Mesenchymal stem cell (in vitro differentiated cells and primary cell): Measurements from ENCODE around the gene TOM1L2.

Experiments used
- DNase-seq: peaks from one replicate; pipeline ENCODE4 v3.0.0-alpha.2; 2013
- H2AFZ ChIP-seq: one replicate; pipeline ENCODE4 v1.6.1; 2013; ENCODE audit warnings: low read depth, mild to moderate bottlenecking, control low read depth, inconsistent platforms, low read length, moderate library complexity
- H2AK5ac ChIP-seq: 2 replicates; pipeline ENCODE4 v1.6.1; 2013; ENCODE audit warnings: low read length, moderate library complexity, mild to moderate bottlenecking, inconsistent platforms; ENCODE audit not compliant: severe bottlenecking
- H2BK120ac ChIP-seq: one replicate; pipeline ENCODE4 v1.6.1; 2013; ENCODE audit warnings: low read depth, mild to moderate bottlenecking, inconsistent platforms, low read length, moderate library complexity
- H2BK12ac ChIP-seq, 2 experiments: one replicate each; pipeline ENCODE4 v1.6.1; 2013; ENCODE audit warnings: inconsistent platforms in 2 of 2, low read length in 2 of 2, mild to moderate bottlenecking in 2 of 2, moderate library complexity in 2 of 2, control low read depth in 1 of 2
- H2BK15ac ChIP-seq: one replicate; pipeline ENCODE4 v1.6.1; 2013; ENCODE audit warnings: mild to moderate bottlenecking, low read depth, inconsistent platforms; ENCODE audit not compliant: poor library complexity, severe bottlenecking
- H2BK5ac ChIP-seq: 2 replicates; pipeline ENCODE4 v1.6.1; 2013; ENCODE audit warnings: low read depth, mild to moderate bottlenecking, low read length, control low read depth, inconsistent platforms; ENCODE audit not compliant: poor library complexity, severe bottlenecking
- H3K14ac ChIP-seq, 2 experiments: one replicate each; pipeline ENCODE4 v1.6.1; 2013; ENCODE audit warnings: inconsistent platforms in 2 of 2, low read length in 2 of 2, control low read depth in 1 of 2, mild to moderate bottlenecking in 1 of 2, moderate library complexity in 1 of 2
- H3K18ac ChIP-seq, 2 experiments: one replicate each; pipeline ENCODE4 v1.6.1; 2013; ENCODE audit warnings: inconsistent platforms in 2 of 2, low read length in 2 of 2, control low read depth in 1 of 2, low read depth in 1 of 2, mild to moderate bottlenecking in 1 of 2
- H3K23ac ChIP-seq, 2 experiments: one replicate each; pipeline ENCODE4 v1.6.1; 2013; ENCODE audit warnings: inconsistent platforms in 2 of 2, low read length in 2 of 2, mild to moderate bottlenecking in 2 of 2, moderate library complexity in 2 of 2, control low read depth in 1 of 2
- H3K27ac ChIP-seq: 2 replicates; pipeline ENCODE4 v1.5.1; 2013; ENCODE audit warnings: mild to moderate bottlenecking, moderate library complexity, low read length, control low read depth, inconsistent platforms; ENCODE audit not compliant: poor library complexity, severe bottlenecking
- H3K27me3 ChIP-seq, 2 experiments: 2 replicates each; pipeline versions ENCODE4 v1.6.1 to v1.7.0; 2013; ENCODE audit warnings: low read length in 2 of 2, mild to moderate bottlenecking in 2 of 2, moderate library complexity in 2 of 2, control low read depth in 1 of 2, inconsistent platforms in 1 of 2; ENCODE audit not compliant: control insufficient read depth in 1 of 2, insufficient read depth in 1 of 2
- H3K36me3 ChIP-seq, 2 experiments: 2 replicates each; pipeline versions ENCODE4 v1.6.1 to v1.7.0; 2013; ENCODE audit warnings: low read length in 2 of 2, control low read depth in 1 of 2, inconsistent platforms in 1 of 2, low read depth in 1 of 2, mild to moderate bottlenecking in 1 of 2; ENCODE audit not compliant: insufficient read depth in 2 of 2, control insufficient read depth in 1 of 2
- H3K4ac ChIP-seq, 2 experiments: one replicate each; pipeline ENCODE4 v1.6.1; 2013; ENCODE audit warnings: inconsistent platforms in 2 of 2, low read length in 2 of 2, mild to moderate bottlenecking in 2 of 2, moderate library complexity in 2 of 2, control low read depth in 1 of 2, low read depth in 1 of 2
- H3K4me1 ChIP-seq: 2 replicates; pipeline ENCODE4 v1.6.1; 2013; ENCODE audit warnings: low read depth, low read length, control low read depth; ENCODE audit not compliant: control insufficient read depth, insufficient read depth
- H3K4me2 ChIP-seq: 2 replicates; pipeline ENCODE4 v1.6.1; 2013; ENCODE audit warnings: low read length, mild to moderate bottlenecking, inconsistent platforms; ENCODE audit not compliant: poor library complexity, severe bottlenecking
- H3K4me3 ChIP-seq, 2 experiments: 2 replicates each; pipeline versions ENCODE4 v1.5.1 to v1.7.0; 2013; ENCODE audit warnings: low read length in 2 of 2, mild to moderate bottlenecking in 2 of 2, control low read depth in 1 of 2, low read depth in 1 of 2; ENCODE audit not compliant: insufficient read depth in 1 of 2
- H3K79me1 ChIP-seq: replicated peaks from 2 replicates; pipeline ENCODE4 v1.6.1; 2013; ENCODE audit warnings: mild to moderate bottlenecking, control low read depth, low read length, inconsistent platforms; ENCODE audit not compliant: poor library complexity, severe bottlenecking
- H3K9ac ChIP-seq: 2 replicates; pipeline ENCODE4 v1.7.0; 2013; ENCODE audit warnings: mild to moderate bottlenecking, low read length, moderate library complexity
- H3K9me3 ChIP-seq: 2 replicates; pipeline ENCODE4 v1.7.0; 2013; ENCODE audit warnings: mild to moderate bottlenecking, low read length; ENCODE audit not compliant: control insufficient read depth
- H4K8ac ChIP-seq: one replicate; pipeline ENCODE4 v1.6.1; 2013; ENCODE audit warnings: inconsistent platforms, mild to moderate bottlenecking, low read length, moderate library complexity
- H4K91ac ChIP-seq: one replicate; pipeline ENCODE4 v1.6.1; 2013; ENCODE audit warnings: mild to moderate bottlenecking, low read length, inconsistent platforms
- WGBS: methylation state at CpG from one replicate; pipeline ENCODE4 v1.1.7; 2013; ENCODE audit warnings: mixed read lengths; 5-methylcytosine and 5-hydroxymethylcytosine counted together

Gene TOM1L2

GRCh38 chr17:17950806-17951205, 21.4 kb downstream of the TOM1L2 start:
- H4K91ac ChIP-seq = no peak overlapping the region
- no peak overlapping the region for H2BK120ac ChIP-seq
- H2BK12ac ChIP-seq = no peak overlapping the region
- H2BK15ac ChIP-seq = no peak overlapping the region
- H3K79me1 ChIP-seq = peaks cover 40% of the 10 kb centered on the region
- no peak overlapping the region for H4K8ac ChIP-seq
- no peak overlapping the region for H2AK5ac ChIP-seq
- H3K4me2 ChIP-seq = no peak overlapping the region
- no peak overlapping the region for H3K27ac ChIP-seq
- H3K4me1 ChIP-seq = no peaks in the 10 kb centered on the region
- H3K23ac ChIP-seq = no peak overlapping the region
- H2AFZ ChIP-seq = no peak overlapping the region
- H3K4ac ChIP-seq = no peak overlapping the region
- no peaks in the 10 kb centered on the region for H3K9me3 ChIP-seq
- WGBS = 100% methylated on average over 1 of the region's 1 CpG
- H3K18ac ChIP-seq = no peak overlapping the region
- peaks cover 6 to 8% of the 10 kb centered on the region in 2 experiments for H3K36me3 ChIP-seq
- H2BK5ac ChIP-seq = no peak overlapping the region
- no peak overlapping the region for H3K4me3 ChIP-seq
- H3K14ac ChIP-seq = peak overlapping the region in 1 of 2 experiments; percentile 20
- no peaks in the 10 kb centered on the region for H3K27me3 ChIP-seq
- no peak for DNase-seq
- no peak overlapping the region for H3K9ac ChIP-seq

- H3K9ac ChIP-seq = no peak overlapping the region
- H2AFZ ChIP-seq = no peak overlapping the region
- H2BK5ac ChIP-seq = no peak overlapping the region
- H3K27ac ChIP-seq = no peak overlapping the region
- no peak overlapping the region for H3K4ac ChIP-seq
- H3K4me3 ChIP-seq = no peak overlapping the region
- H3K14ac ChIP-seq = no peak overlapping the region
- WGBS = over 99% methylated on average over 6 of the region's 7 CpGs
- no peak overlapping the region for H3K18ac ChIP-seq
- H2BK15ac ChIP-seq = no peak overlapping the region
- H2BK12ac ChIP-seq = no peak overlapping the region
- no peak overlapping the region for H4K8ac ChIP-seq
- H3K23ac ChIP-seq = no peak overlapping the region
- DNase-seq = no peak
- no peak overlapping the region for H3K4me2 ChIP-seq
- H3K4me1 ChIP-seq = no peaks in the 10 kb centered on the region
- peaks cover 6 to 8% of the 10 kb centered on the region in 2 experiments for H3K36me3 ChIP-seq
- H3K27me3 ChIP-seq = no peaks in the 10 kb centered on the region
- H2BK120ac ChIP-seq = no peak overlapping the region
- no peak overlapping the region for H2AK5ac ChIP-seq
- H3K9me3 ChIP-seq = no peaks in the 10 kb centered on the region
- H3K79me1 ChIP-seq = peaks cover 39% of the 10 kb centered on the region
- no peak overlapping the region for H4K91ac ChIP-seq
Observed at GRCh38 chr17:17950347-17950746, 21.9 kb downstream of the TOM1L2 start.

GRCh38 chr17:17947966-17948365, 24.2 kb downstream of the TOM1L2 start:
- no peak for DNase-seq
- Histone ChIP-seq H3K27ac (no peak overlapping the region), H3K36me3 (peaks cover 0 to 3% of the 10 kb centered on the region in 2 experiments), H3K4ac (no peak overlapping the region), H2BK5ac (no peak overlapping the region), H3K9me3 (no peaks in the 10 kb centered on the region), H3K18ac (no peak overlapping the region), H2AK5ac (no peak overlapping the region), H3K79me1 (peaks cover 30% of the 10 kb centered on the region), H2AFZ (no peak overlapping the region), H3K14ac (no peak overlapping the region), H3K4me3 (peak overlapping the region in 1 of 2 experiments; percentile 50), H4K91ac (no peak overlapping the region), H4K8ac (no peak overlapping the region), H2BK120ac (no peak overlapping the region), H2BK12ac (no peak overlapping the region), H3K4me1 (peaks cover 13% of the 10 kb centered on the region), H3K23ac (no peak overlapping the region), H3K9ac (no peak overlapping the region), H3K27me3 (no peaks in the 10 kb centered on the region), H2BK15ac (no peak overlapping the region), H3K4me2 (no peak overlapping the region)
- 100% methylated on average over 1 of the region's 1 CpG for WGBS

GRCh38 chr17:17947309-17947708, 24.9 kb downstream of the TOM1L2 start:
- Histone ChIP-seq H2BK12ac (no peak overlapping the region), H3K4ac (no peak overlapping the region), H2BK5ac (no peak overlapping the region)

More at GRCh38 chr17:17947309-17947708, 24.9 kb downstream of the TOM1L2 start:
- no peak overlapping the region for H2BK15ac ChIP-seq
- H3K9me3 ChIP-seq = no peaks in the 10 kb centered on the region
- H3K36me3 ChIP-seq = no peaks in the 10 kb centered on the region
- 98% methylated on average over 2 of the region's 5 CpGs for WGBS
- H2AK5ac ChIP-seq = no peak overlapping the region
- H4K91ac ChIP-seq = no peak overlapping the region
- no peak overlapping the region for H2BK120ac ChIP-seq
- no peak for DNase-seq
- H3K27me3 ChIP-seq = no peaks in the 10 kb centered on the region
- H3K4me3 ChIP-seq = no peak overlapping the region
- H3K27ac ChIP-seq = no peak overlapping the region
- H3K14ac ChIP-seq = no peak overlapping the region
- H4K8ac ChIP-seq = no peak overlapping the region
- H2AFZ ChIP-seq = no peak overlapping the region
- H3K18ac ChIP-seq = no peak overlapping the region
- H3K4me1 ChIP-seq = peaks cover 13% of the 10 kb centered on the region
- no peak overlapping the region for H3K4me2 ChIP-seq
- H3K23ac ChIP-seq = no peak overlapping the region
- H3K9ac ChIP-seq = peak overlapping the region; percentile 8
- peaks cover 26% of the 10 kb centered on the region for H3K79me1 ChIP-seq
